H1 (cell line): ENCODE results near the gene CGRRF1. TPM values are rescaled to one million over a fixed set of nuclear protein-coding genes. Genes with fewer than 3 reads are reported as not detected.

Experiments
- CTCF ChIA-PET: fragments of 300-600 bp; sonication (Branson Sonifier 250); formaldehyde crosslinking; loops from one replicate; lab custom pipeline; 2021; ENCODE audit not compliant: partially characterized antibody; lab: Charles Lee
- POLR2A ChIA-PET: fragments of 300-600 bp; sonication (Branson Sonifier 250); formaldehyde crosslinking; loops from one replicate; lab custom pipeline; 2021; ENCODE audit warnings: inconsistent platforms; ENCODE audit not compliant: partially characterized antibody; lab: Charles Lee
- DNase-seq, 2 experiments: peaks; one replicate each; pipeline versions ENCODE4 v3.0.0 to v3.0.0-alpha.2; 2010 to 2022; ENCODE audit warnings: low spot score in 2 of 2, low read depth in 1 of 2, mixed read lengths in 1 of 2
- FAIRE-seq: peaks from 2 replicates; lab custom pipeline; 2011; peaks lifted over from hg19 to GRCh38; lab: Jason Lieb, UNC
- H2AFZ ChIP-seq: 2 replicates; pipeline ENCODE4 v1.8.1; 2012; ENCODE audit warnings: low read length, inconsistent platforms
- H2AK5ac ChIP-seq: 2 replicates; pipeline ENCODE4 v1.6.1; 2013; ENCODE audit warnings: low read depth, low read length
- H2BK120ac ChIP-seq: replicated peaks from 2 replicates; pipeline ENCODE3; 2013; ENCODE audit warnings: low read depth, low read length, inconsistent platforms
- H2BK12ac ChIP-seq: 2 replicates; pipeline ENCODE4 v1.6.1; 2013; ENCODE audit warnings: low read depth, low read length
- H2BK15ac ChIP-seq: 2 replicates; pipeline ENCODE4 v1.6.1; 2013; ENCODE audit warnings: low read length
- H2BK20ac ChIP-seq: 2 replicates; pipeline ENCODE4 v1.6.1; 2013; ENCODE audit warnings: low read length
- H2BK5ac ChIP-seq: 2 replicates; pipeline ENCODE4 v1.6.1; 2013; ENCODE audit warnings: low read depth, low read length
- H3K14ac ChIP-seq: 2 replicates; pipeline ENCODE4 v1.6.1; 2013; ENCODE audit warnings: inconsistent platforms; ENCODE audit not compliant: insufficient read length
- H3K18ac ChIP-seq: 2 replicates; pipeline ENCODE4 v1.6.1; 2013; ENCODE audit warnings: low read length; ENCODE audit errors: extremely low read depth
- H3K23ac ChIP-seq: 2 replicates; pipeline ENCODE4 v1.6.1; 2013; ENCODE audit warnings: inconsistent platforms; ENCODE audit not compliant: insufficient read length
- H3K23me2 ChIP-seq: 2 replicates; pipeline ENCODE4 v1.6.1; 2013; ENCODE audit warnings: low read depth, low read length
- H3K27ac ChIP-seq: 2 replicates; pipeline ENCODE4 v1.6.1; 2011; ENCODE audit warnings: low read depth, low read length, inconsistent platforms
- H3K27me3 ChIP-seq, 4 experiments: replicated peaks in 1 of 4; 1 replicate in 1 of 4; 2 replicates in 3 of 4; pipeline versions ENCODE4 v1.6.1 to v1.8.1; 2011 to 2013; ENCODE audit warnings: low read length in 3 of 4, mild to moderate bottlenecking in 3 of 4, inconsistent platforms in 2 of 4, mixed read lengths in 2 of 4, moderate library complexity in 1 of 4; ENCODE audit not compliant: control insufficient read depth in 3 of 4, insufficient read depth in 3 of 4; ENCODE audit errors: extremely low read depth in 1 of 4
- H3K36me3 ChIP-seq, 4 experiments: 2 replicates each; pipeline versions ENCODE4 v1.6.1 to v1.8.1; 2011 to 2013; ENCODE audit warnings: mild to moderate bottlenecking in 4 of 4, low read length in 3 of 4, moderate library complexity in 2 of 4, control low read depth in 1 of 4, inconsistent platforms in 1 of 4; ENCODE audit not compliant: insufficient read depth in 4 of 4, control insufficient read depth in 2 of 4
- H3K4ac ChIP-seq: replicated peaks from 2 replicates; pipeline ENCODE3; 2013; ENCODE audit warnings: low read length, low read depth, mixed read lengths, inconsistent platforms; ENCODE audit not compliant: insufficient read length
- H3K4me1 ChIP-seq, 4 experiments: replicated peaks in 1 of 4; 1 replicate in 1 of 4; 2 replicates in 3 of 4; pipeline versions ENCODE4 v1.6.1 to v1.8.1; 2011 to 2013; ENCODE audit warnings: low read length in 3 of 4, inconsistent platforms in 2 of 4, mixed read lengths in 1 of 4; ENCODE audit not compliant: insufficient read depth in 4 of 4, control insufficient read depth in 3 of 4
- H3K4me2 ChIP-seq, 2 experiments: 2 replicates each; pipeline versions ENCODE4 v1.6.1 to v1.8.1; 2011 to 2013; ENCODE audit warnings: low read depth in 2 of 2, low read length in 2 of 2, control low read depth in 1 of 2, inconsistent platforms in 1 of 2, mild to moderate bottlenecking in 1 of 2; ENCODE audit not compliant: insufficient read depth in 1 of 2
- H3K4me3 ChIP-seq, 4 experiments: fragments of 200-600, 300-600 bp in 1 of 4; sonication (generic), shearing (Covaris generic), sonication (Bioruptor Twin) in 1 of 4; 2 replicates each; pipeline versions ENCODE4 v1.5.1 to v1.8.1; 2011 to 2016; ENCODE audit warnings: low read length in 4 of 4, low read depth in 3 of 4, control low read depth in 2 of 4, inconsistent platforms in 2 of 4, mild to moderate bottlenecking in 2 of 4, mixed read lengths in 1 of 4, moderate library complexity in 1 of 4; ENCODE audit not compliant: insufficient read depth in 2 of 4; ENCODE audit errors: extremely low read depth in 1 of 4
- H3K56ac ChIP-seq: replicated peaks from 2 replicates; pipeline ENCODE3; 2013; ENCODE audit warnings: low read depth, mild to moderate bottlenecking, mixed read lengths, low read length, inconsistent platforms; ENCODE audit not compliant: insufficient read length
- H3K79me1 ChIP-seq: 2 replicates; pipeline ENCODE4 v1.6.1; 2013; ENCODE audit warnings: low read depth, low read length, control low read depth
- H3K79me2 ChIP-seq, 2 experiments: 2 replicates each; pipeline versions ENCODE4 v1.6.1 to v1.8.1; 2012 to 2013; ENCODE audit warnings: low read length in 2 of 2, mild to moderate bottlenecking in 2 of 2, inconsistent platforms in 1 of 2; ENCODE audit not compliant: insufficient read depth in 2 of 2, control insufficient read depth in 1 of 2
- H3K9ac ChIP-seq, 4 experiments: replicated peaks in 1 of 4; 1 replicate in 1 of 4; 2 replicates in 3 of 4; pipeline versions ENCODE4 v1.6.1 to v1.8.1; 2011 to 2013; ENCODE audit warnings: low read depth in 3 of 4, low read length in 3 of 4, control low read depth in 2 of 4, mild to moderate bottlenecking in 2 of 4, moderate library complexity in 2 of 4, inconsistent platforms in 1 of 4; ENCODE audit errors: extremely low read depth in 1 of 4
- H3K9me3 ChIP-seq, 2 experiments: 2 replicates each; pipeline versions ENCODE4 v1.6.1 to v1.8.1; 2012 to 2013; ENCODE audit warnings: mild to moderate bottlenecking in 2 of 2, moderate library complexity in 2 of 2, control low read depth in 1 of 2, inconsistent platforms in 1 of 2, low read depth in 1 of 2, low read length in 1 of 2, mixed read lengths in 1 of 2; ENCODE audit not compliant: insufficient read depth in 2 of 2
- H4K20me1 ChIP-seq, 2 experiments: replicated peaks in 1 of 2; 2 replicates each; pipeline versions ENCODE3 to v1.8.1; 2011 to 2013; ENCODE audit warnings: inconsistent platforms in 2 of 2, low read length in 2 of 2, mild to moderate bottlenecking in 1 of 2; ENCODE audit not compliant: insufficient read depth in 2 of 2, control insufficient read depth in 1 of 2
- H4K5ac ChIP-seq: 2 replicates; pipeline ENCODE4 v1.6.1; 2013; ENCODE audit warnings: low read length, low read depth, mixed read lengths, inconsistent platforms; ENCODE audit not compliant: insufficient read length
- H4K8ac ChIP-seq: 2 replicates; pipeline ENCODE4 v1.8.0; 2013; ENCODE audit warnings: mild to moderate bottlenecking, moderate library complexity, low read length, inconsistent platforms; ENCODE audit not compliant: insufficient read depth; ENCODE audit errors: extremely low read depth
- H4K91ac ChIP-seq: replicated peaks from 2 replicates; pipeline ENCODE3; 2013; ENCODE audit warnings: low read length, mixed read lengths, inconsistent platforms; ENCODE audit not compliant: insufficient read length
- BACH1 ChIP-seq: IDR thresholded peaks from 2 replicates; pipeline ENCODE4 v1.6.1; 2012; ENCODE audit warnings: low read length, improper control_type of control experiment
- SP4 ChIP-seq: IDR thresholded peaks from 2 replicates; pipeline ENCODE4 v1.6.1; 2012; ENCODE audit warnings: low read length, inconsistent platforms
- SRF ChIP-seq: IDR thresholded peaks from 2 replicates; pipeline ENCODE4 v1.6.1; 2011; ENCODE audit warnings: mild to moderate bottlenecking, low read depth, low read length, moderate library complexity
- WGBS, 2 experiments: shearing (Covaris generic) in 1 of 2; methylation state at CpG; one replicate each; pipeline versions ENCODE4 v1.1.6 to v1.1.7; 2013 to 2015; ENCODE audit warnings: low lambda C conversion rate in 2 of 2, mixed read lengths in 2 of 2, inconsistent platforms in 1 of 2, low coverage in 1 of 2, missing lambda C conversion rate in 1 of 2; ENCODE audit not compliant: insufficient replicate concordance in 2 of 2, insufficient coverage in 1 of 2, insufficient read length in 1 of 2; ENCODE audit errors: extremely low coverage in 1 of 2, missing lambda C conversion rate in 1 of 2; 5-methylcytosine and 5-hydroxymethylcytosine counted together
- polyA plus RNA-seq, 7 experiments: library from polyadenylated mRNA; depleted of rRNA in 3 of 7; stranded (reverse) in 5 of 7; unstranded in 2 of 7; fragments of >200 nt in 5 of 7; fragments of 200-250 nt in 2 of 7; gene quantifications; 1 replicate in 5 of 7; 2 replicates in 1 of 7; 4 replicates in 1 of 7; pipeline versions ENCODE4 v1.2.1 to v1.2.3, GENCODE V29; 2011 to 2013; ENCODE audit warnings: missing spikeins in 2 of 7, mixed read lengths in 2 of 7
- total RNA-seq: library from RNA; stranded (reverse); fragmentation: NEBNext Ultra II Directional; extraction: Animal tissue kit (Norgen Biotek cat#: 25700); gene quantifications from 2 replicates; pipeline ENCODE4 v1.2.1, GENCODE V29; 2021
- TF ChIP-seq, protein P1 (sequence below): IDR thresholded peaks from 2 replicates; pipeline ENCODE4 v1.6.1; 2011; ENCODE audit warnings: low read depth, mild to moderate bottlenecking, low read length; ENCODE audit not compliant: insufficient read depth

Gene CGRRF1
- total and polyA plus RNA-seq, 2 of the 8 experiments (the other 6 are each of a cell fraction or from before 2014, with no cell fraction given): 7.4 to 20.2 TPM

DNA sequence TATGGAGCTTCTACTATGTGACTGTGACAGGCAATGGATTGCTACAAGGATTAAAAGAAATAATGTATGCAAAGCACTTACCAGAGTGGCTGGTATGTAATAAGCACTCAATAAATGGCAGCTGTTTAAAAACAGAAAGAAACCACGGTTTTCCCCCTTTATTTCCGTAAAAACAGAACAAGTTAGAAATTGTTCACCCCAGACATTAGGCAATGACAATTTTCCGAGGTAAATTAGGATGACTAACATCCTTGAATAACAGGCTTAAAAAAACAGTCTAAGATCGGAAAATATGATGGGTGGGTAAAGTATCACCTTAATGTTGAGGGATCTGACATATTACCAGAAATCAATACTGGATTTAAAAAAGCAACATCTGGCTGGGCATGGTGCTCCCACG lies 47.7 kb upstream of the CGRRF1 start:
- Histone ChIP-seq H3K79me1 (no peaks in the 10 kb centered on the region), H2BK12ac (no peak overlapping the region), H3K27ac (no peak overlapping the region), H2BK120ac (no peak overlapping the region), H2BK20ac (no peak overlapping the region), H3K9me3 (peaks cover 6 to 20% of the 10 kb centered on the region in 2 experiments), H2BK5ac (no peak overlapping the region), H3K79me2 (no peaks in the 10 kb centered on the region), H3K18ac (no peak overlapping the region), H3K23me2 (no peaks in the 10 kb centered on the region), H3K36me3 (no peaks in the 10 kb centered on the region), H3K9ac (no peak overlapping the region), H3K14ac (no peak overlapping the region), H4K91ac (no peak overlapping the region), H3K56ac (no peak overlapping the region), H4K5ac (no peak overlapping the region), H4K8ac (no peak overlapping the region), H3K4ac (no peak overlapping the region), H2AFZ (no peak overlapping the region), H3K23ac (no peak overlapping the region), H2AK5ac (no peak overlapping the region), H2BK15ac (no peak overlapping the region), H4K20me1 (no peaks in the 10 kb centered on the region), H3K4me2 (no peak overlapping the region), H3K4me1 (no peaks in the 10 kb centered on the region), H3K4me3 (no peak overlapping the region), H3K27me3 (no peaks in the 10 kb centered on the region)
- CTCF ChIA-PET: no interaction called here
- POLR2A ChIA-PET: interaction anchor here (2.0 kb wide), 1 partner anchor 11 kb away, joined by 8 read pairs; no protein-coding TSS in a partner anchor
- no peak for DNase-seq
- FAIRE-seq: no peak
- TF ChIP-seq, protein P1, sequence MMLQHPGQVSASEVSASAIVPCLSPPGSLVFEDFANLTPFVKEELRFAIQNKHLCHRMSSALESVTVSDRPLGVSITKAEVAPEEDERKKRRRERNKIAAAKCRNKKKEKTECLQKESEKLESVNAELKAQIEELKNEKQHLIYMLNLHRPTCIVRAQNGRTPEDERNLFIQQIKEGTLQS: no peak
- no peak for TF ChIP-seq BACH1
- TF ChIP-seq SRF: no peak
- TF ChIP-seq SP4: no peak
- WGBS, 2 experiments: 84% methylated on average over 5 of the region's 5 CpGs; no CpG with 5 or more reads in 1 of the 2 experiments
